Measurements from ENCODE around the gene TPO. TPM values are rescaled to one million over a fixed set of nuclear protein-coding genes. Genes with fewer than 3 reads are reported as not detected.

Gene TPO
- total RNA-seq, 1 donor from 2014 or later: 52.5 TPM

DNA sequence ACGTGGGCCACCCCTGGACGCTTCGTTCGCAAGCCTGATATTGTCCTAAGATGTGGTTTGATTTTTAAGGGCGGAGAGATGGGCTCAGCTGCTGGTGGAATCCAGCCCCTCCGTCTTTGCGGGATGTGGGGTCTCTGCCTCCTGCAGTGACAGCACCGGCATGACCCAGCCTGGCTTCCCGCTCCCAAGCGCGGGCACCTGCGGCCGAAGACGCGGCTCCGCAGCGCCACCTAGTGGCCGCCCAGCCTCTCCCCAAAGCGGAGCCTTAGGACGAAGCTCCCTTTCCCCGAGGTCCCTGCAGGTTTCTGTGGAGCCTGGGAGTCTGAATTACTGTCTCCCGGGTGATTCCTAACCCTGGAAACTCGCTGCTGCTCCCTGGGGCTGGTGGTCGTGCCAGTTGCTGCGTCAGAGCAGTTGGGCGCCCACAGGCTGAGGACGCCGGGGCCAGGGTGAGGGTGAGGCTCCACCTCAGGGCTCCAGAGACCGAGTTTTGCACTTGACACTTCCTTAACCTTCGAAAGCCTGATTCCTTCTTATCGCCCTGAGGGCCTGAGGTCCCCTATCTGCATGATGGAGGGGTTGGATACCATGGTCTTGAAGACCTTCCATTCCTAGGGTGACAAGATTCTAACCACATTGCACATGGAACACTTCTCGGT lies 137.5 kb downstream of the TPO start:
- Histone ChIP-seq H3K9me3 (no peaks in the 10 kb centered on the region), H3K36me3 (no peaks in the 10 kb centered on the region), H3K4me1 (peaks cover 0 to 4% of the 10 kb centered on the region in 2 donors), H3K27ac (no peak overlapping the region), H3K27me3 (no peaks in the 10 kb centered on the region), H3K4me3 (no peak overlapping the region)
- TF ChIP-seq, protein P1, sequence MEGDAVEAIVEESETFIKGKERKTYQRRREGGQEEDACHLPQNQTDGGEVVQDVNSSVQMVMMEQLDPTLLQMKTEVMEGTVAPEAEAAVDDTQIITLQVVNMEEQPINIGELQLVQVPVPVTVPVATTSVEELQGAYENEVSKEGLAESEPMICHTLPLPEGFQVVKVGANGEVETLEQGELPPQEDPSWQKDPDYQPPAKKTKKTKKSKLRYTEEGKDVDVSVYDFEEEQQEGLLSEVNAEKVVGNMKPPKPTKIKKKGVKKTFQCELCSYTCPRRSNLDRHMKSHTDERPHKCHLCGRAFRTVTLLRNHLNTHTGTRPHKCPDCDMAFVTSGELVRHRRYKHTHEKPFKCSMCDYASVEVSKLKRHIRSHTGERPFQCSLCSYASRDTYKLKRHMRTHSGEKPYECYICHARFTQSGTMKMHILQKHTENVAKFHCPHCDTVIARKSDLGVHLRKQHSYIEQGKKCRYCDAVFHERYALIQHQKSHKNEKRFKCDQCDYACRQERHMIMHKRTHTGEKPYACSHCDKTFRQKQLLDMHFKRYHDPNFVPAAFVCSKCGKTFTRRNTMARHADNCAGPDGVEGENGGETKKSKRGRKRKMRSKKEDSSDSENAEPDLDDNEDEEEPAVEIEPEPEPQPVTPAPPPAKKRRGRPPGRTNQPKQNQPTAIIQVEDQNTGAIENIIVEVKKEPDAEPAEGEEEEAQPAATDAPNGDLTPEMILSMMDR (IDR thresholded peaks at IDR 0.05): peak; percentile 65 to 98 (median 92)
- DNase-seq (ENCODE audit: low spot score in 2 of 2): peak in 1 of 2 donors; percentile 69
- intact Hi-C loops (cut with DNase I): loop anchor here (5.0 kb wide), 1 partner anchor 197 kb away; no protein-coding TSS in a partner anchor

DNA sequence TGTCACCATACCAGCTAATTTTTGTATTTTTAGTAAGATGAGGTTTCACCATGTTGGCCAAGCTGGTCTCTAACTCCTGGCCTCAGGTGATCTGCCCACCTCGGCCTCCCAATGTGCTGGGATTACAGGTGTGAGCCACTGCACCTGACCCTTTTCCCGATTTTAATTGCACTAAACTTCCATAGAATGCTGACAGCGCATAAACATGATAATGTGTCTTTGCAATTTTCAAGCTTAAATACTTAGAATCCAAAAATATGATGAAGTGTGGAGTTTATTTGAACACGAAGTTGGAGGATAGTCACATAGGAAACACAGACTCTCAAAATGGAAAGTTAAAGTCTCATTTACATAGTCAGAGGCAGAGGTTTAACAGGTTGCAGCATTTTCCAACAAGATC lies 138.6 kb downstream of the TPO start:
- H3K27me3 ChIP-seq: no peaks in the 10 kb centered on the region
- H3K4me3 ChIP-seq: no peak overlapping the region
- H3K27ac ChIP-seq: no peak overlapping the region
- no peaks in the 10 kb centered on the region for H3K36me3 ChIP-seq
- TF ChIP-seq, protein P1 (IDR thresholded peaks at IDR 0.05): no peak
- no peaks in the 10 kb centered on the region for H3K9me3 ChIP-seq
- intact Hi-C loops (cut with DNase I): loop anchor here (5.0 kb wide), 1 partner anchor 195 kb away; no protein-coding TSS in a partner anchor
- peaks cover 0 to 4% of the 10 kb centered on the region in 2 donors for H3K4me1 ChIP-seq
- DNase-seq (ENCODE audit: low spot score in 2 of 2): no peak

DNA sequence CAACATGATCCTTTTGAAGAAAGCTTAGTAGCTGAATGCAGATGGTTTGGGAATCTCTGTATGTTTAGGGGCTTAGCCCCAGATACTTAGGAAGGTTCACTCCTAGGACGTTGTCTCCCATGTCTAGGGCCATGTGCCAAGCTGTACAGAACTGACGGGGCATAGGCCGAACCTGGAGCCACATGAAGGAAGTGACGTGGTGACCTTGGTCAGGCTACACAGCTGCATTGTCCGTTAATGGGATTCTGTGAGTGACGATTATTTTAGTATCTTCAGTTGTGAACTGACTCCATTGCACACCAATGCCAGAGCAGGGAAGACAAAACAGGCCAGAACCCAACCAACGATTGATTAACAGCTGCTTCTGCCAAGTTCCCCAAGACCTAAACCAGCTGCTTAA lies 139.3 kb downstream of the TPO start:
- peaks cover 0 to 4% of the 10 kb centered on the region in 2 donors for H3K4me1 ChIP-seq
- no peak overlapping the region for H3K27ac ChIP-seq
- DNase-seq (ENCODE audit: low spot score in 2 of 2): no peak
- H3K9me3 ChIP-seq: no peaks in the 10 kb centered on the region
- intact Hi-C loops (cut with DNase I): loop anchor here (5.0 kb wide), 1 partner anchor 195 kb away; no protein-coding TSS in a partner anchor
- H3K4me3 ChIP-seq: no peak overlapping the region
- TF ChIP-seq, protein P1 (IDR thresholded peaks at IDR 0.05): no peak
- H3K36me3 ChIP-seq: no peaks in the 10 kb centered on the region
- no peaks in the 10 kb centered on the region for H3K27me3 ChIP-seq

DNA sequence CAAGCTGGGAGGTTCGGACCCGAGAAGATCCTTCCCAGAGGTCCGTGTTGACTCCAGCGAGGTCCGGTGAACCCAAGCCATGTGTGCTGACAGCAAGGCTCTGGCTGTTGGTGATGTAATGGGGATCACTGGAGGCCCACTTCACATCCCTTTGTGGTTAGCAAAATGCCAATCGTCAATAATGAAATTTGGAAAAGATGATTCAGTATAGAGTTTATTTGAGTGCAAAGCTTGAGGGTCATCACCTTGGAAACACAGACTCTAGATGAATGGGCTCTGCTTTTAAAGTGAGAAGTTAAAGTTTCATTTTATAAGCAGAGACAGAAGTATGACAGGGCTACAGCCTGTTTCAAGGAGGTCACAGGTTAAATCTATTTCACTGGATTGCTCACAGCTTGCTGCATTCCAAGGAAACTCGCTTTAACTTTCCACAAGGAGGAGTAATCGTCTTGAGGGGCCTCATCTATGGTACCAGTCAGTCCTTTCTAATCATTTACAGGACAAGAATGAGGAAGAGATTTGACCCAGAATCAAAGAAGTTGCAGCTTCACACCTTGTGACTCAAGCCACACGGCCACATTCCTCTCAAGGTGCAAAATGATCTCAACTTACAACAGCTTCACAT lies 140.5 kb downstream of the TPO start:
- TF ChIP-seq, protein P1 (IDR thresholded peaks at IDR 0.05): no peak
- Histone ChIP-seq H3K36me3 (no peaks in the 10 kb centered on the region), H3K27me3 (no peaks in the 10 kb centered on the region), H3K4me1 (peaks cover 0 to 4% of the 10 kb centered on the region in 2 donors), H3K9me3 (no peaks in the 10 kb centered on the region), H3K4me3 (no peak overlapping the region), H3K27ac (no peak overlapping the region)
- intact Hi-C loops (cut with DNase I): loop anchor here (5.0 kb wide), 1 partner anchor 194 kb away; no protein-coding TSS in a partner anchor
- no peak for DNase-seq (ENCODE audit: low spot score in 2 of 2)

DNA sequence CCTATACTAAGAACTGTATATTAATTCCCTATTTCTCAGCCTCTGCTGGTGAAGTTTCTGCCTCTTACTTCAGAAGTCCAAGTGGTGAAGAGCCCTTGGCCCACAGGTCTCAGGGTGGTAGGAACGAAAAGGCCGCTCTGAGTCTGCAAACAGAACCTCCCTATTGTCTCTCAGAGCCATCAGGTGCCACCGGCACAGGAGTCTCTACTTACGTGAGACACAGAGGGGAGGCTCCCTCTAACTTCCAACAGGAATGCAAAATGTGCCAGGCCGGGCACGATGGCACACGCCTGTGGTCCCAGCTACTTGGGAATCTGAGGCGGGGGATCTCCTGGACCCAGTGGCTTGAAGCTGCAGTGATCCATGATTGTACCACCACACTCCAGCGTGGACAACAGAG lies 143.0 kb downstream of the TPO start:
- intact Hi-C loops (cut with DNase I): no loop called here
- Histone ChIP-seq H3K4me3 (no peak overlapping the region), H3K4me1 (no peaks in the 10 kb centered on the region), H3K27ac (no peak overlapping the region), H3K36me3 (no peaks in the 10 kb centered on the region), H3K27me3 (no peaks in the 10 kb centered on the region), H3K9me3 (no peaks in the 10 kb centered on the region)
- TF ChIP-seq, protein P1 (IDR thresholded peaks at IDR 0.05): no peak
- no peak for DNase-seq (ENCODE audit: low spot score in 2 of 2)
